Small intestine (tissue), 7 donors: ENCODE measurements around the gene UQCR11. TPM values are rescaled to one million over a fixed set of nuclear protein-coding genes. Genes with fewer than 3 reads are reported as not detected.
A peak's percentile ranks its signal among the peaks of the same experiment; 100 is the strongest.

Experiments
- DNase-seq, 2 donors: peaks; one replicate each; pipeline versions ENCODE4 v3.0.0 to v3.0.0-alpha.2; 2013
- FAIRE-seq: peaks from 2 replicates; lab custom pipeline; 2012; peaks lifted over from hg19 to GRCh38; lab: Jason Lieb, UNC
- H3K27ac ChIP-seq, 3 donors: one replicate each; pipeline ENCODE4 v1.5.1; 2013; ENCODE audit warnings: low read length in 2 of 3, mild to moderate bottlenecking in 2 of 3, control low read depth in 1 of 3, inconsistent platforms in 1 of 3, low read depth in 1 of 3, moderate library complexity in 1 of 3
- H3K27me3 ChIP-seq, 3 donors: one replicate each; pipeline ENCODE4 v1.6.1; 2013; ENCODE audit warnings: low read length in 3 of 3, inconsistent platforms in 1 of 3; ENCODE audit not compliant: control insufficient read depth in 3 of 3, insufficient read depth in 3 of 3
- H3K36me3 ChIP-seq, 3 donors: one replicate each; pipeline ENCODE4 v1.6.1; 2013; ENCODE audit warnings: low read length in 3 of 3, inconsistent platforms in 1 of 3, low read depth in 1 of 3, mild to moderate bottlenecking in 1 of 3, moderate library complexity in 1 of 3; ENCODE audit not compliant: control insufficient read depth in 3 of 3, insufficient read depth in 2 of 3
- H3K4me1 ChIP-seq, 3 donors: one replicate each; pipeline ENCODE4 v1.6.1; 2013; ENCODE audit warnings: low read length in 2 of 3, inconsistent platforms in 1 of 3, low read depth in 1 of 3, mild to moderate bottlenecking in 1 of 3, moderate library complexity in 1 of 3; ENCODE audit not compliant: control insufficient read depth in 3 of 3, insufficient read depth in 2 of 3
- H3K4me3 ChIP-seq, 3 donors: one replicate each; pipeline ENCODE4 v1.5.1; 2013; ENCODE audit warnings: low read length in 3 of 3, control low read depth in 1 of 3, inconsistent platforms in 1 of 3, low read depth in 1 of 3, mild to moderate bottlenecking in 1 of 3, moderate library complexity in 1 of 3
- H3K9me3 ChIP-seq, 2 donors: one replicate each; pipeline ENCODE4 v1.6.1; 2013; ENCODE audit warnings: low read depth in 1 of 2, low read length in 1 of 2; ENCODE audit not compliant: control insufficient read depth in 2 of 2, insufficient read depth in 1 of 2
- WGBS, 3 donors: extraction: QIAGEN DNeasy Blood & Tissue Kit; methylation state at CpG; one replicate each; pipeline ENCODE4 v1.1.7; 2013; 5-methylcytosine and 5-hydroxymethylcytosine counted together
- polyA plus RNA-seq, 4 donors: library from polyadenylated mRNA; stranded (reverse) in 3 of 4; unstranded in 1 of 4; fragments of 200-250 nt in 3 of 4; fragments of 120-200 nt in 1 of 4; gene quantifications; one replicate each; pipeline versions ENCODE4 v1.2.1 to v1.2.3, GENCODE V29; 2013
- donor health status: healthy with polysubstance abuse.
- donor health status: control.
- donor health status: control.
- donor health status: Bipolar disorder and iron deficiency.
- donor health status: healthy.

UQCR11 gene
- polyA plus RNA-seq, 4 donors, result 115 to 283 (median 212) TPM

GRCh38 chr19:1632462-1633268, 27.4 kb upstream of the UQCR11 start:
- Histone ChIP-seq H3K27me3 (no peaks in the 10 kb centered on the region), H3K36me3 (peaks cover 0 to 81% (median 0%) of the 10 kb centered on the region in 3 donors), H3K4me1 (peaks cover 2 to 23% (median 3%) of the 10 kb centered on the region in 3 donors), H3K4me3 (no peak overlapping the region), H3K9me3 (peaks cover 0 to 10% of the 10 kb centered on the region in 2 donors), H3K27ac (peak overlapping the region; percentile 66 to 88 (median 84))
- peak; percentile 93 to 95 for DNase-seq
- FAIRE-seq, result no peak
- WGBS, 3 donors, result 44 to 73% (median 48%) methylated on average over 15 to 26 of the region's 26 CpGs

GRCh38 chr19:1631557-1632100, 26.4 kb upstream of the UQCR11 start:
- Histone ChIP-seq H3K4me1 (peaks cover 2 to 23% (median 3%) of the 10 kb centered on the region in 3 donors), H3K36me3 (peaks cover 0 to 81% (median 0%) of the 10 kb centered on the region in 3 donors), H3K9me3 (peaks cover 0 to 10% of the 10 kb centered on the region in 2 donors), H3K27ac (no peak overlapping the region), H3K27me3 (no peaks in the 10 kb centered on the region), H3K4me3 (no peak overlapping the region)
- no peak for DNase-seq
- WGBS, 3 donors, result 93 to 94% (median 93%) methylated on average over 30 to 31 of the region's 31 CpGs
- no peak for FAIRE-seq

GRCh38 chr19:1630811-1631210, 25.5 kb upstream of the UQCR11 start:
- peaks cover 0 to 10% of the 10 kb centered on the region in 2 donors for H3K9me3 ChIP-seq
- no peaks in the 10 kb centered on the region for H3K27me3 ChIP-seq
- H3K27ac ChIP-seq, result no peak overlapping the region
- DNase-seq (no peak), FAIRE-seq (no peak)
- peaks cover 2 to 23% (median 3%) of the 10 kb centered on the region in 3 donors for H3K4me1 ChIP-seq
- no peak overlapping the region for H3K4me3 ChIP-seq
- H3K36me3 ChIP-seq, result peaks cover 0 to 81% (median 0%) of the 10 kb centered on the region in 3 donors
- whole genome bisulfite sequencing, 3 donors, result 91 to 95% (median 92%) methylated on average over 13 to 17 of the region's 17 CpGs

DNA sequence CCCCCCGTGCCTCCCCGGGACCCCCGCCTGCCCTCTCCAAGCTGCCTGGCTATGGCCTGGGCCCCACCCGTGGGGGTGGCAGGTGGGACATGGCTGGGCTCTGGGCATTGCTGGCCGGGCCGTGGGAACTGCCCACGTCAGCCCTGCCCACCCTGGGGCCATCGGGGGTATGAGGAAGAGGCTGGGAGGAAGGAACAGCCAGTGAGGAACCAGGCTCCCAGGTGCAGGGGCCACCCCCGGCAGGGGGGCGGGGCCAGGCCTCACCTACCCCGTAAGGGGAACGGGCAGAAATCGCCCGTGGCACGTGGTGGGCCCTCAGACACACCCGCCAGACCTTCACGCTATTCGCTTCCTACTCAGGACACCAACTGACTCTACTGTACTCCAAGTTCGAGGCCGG, 24.8 kb upstream of the UQCR11 start:
- 84 to 93% (median 90%) methylated on average over 20 of the region's 20 CpGs for WGBS, 3 donors
- FAIRE-seq, result no peak
- no peak for DNase-seq
- Histone ChIP-seq H3K27ac (no peak overlapping the region), H3K36me3 (peaks cover 0 to 81% (median 0%) of the 10 kb centered on the region in 3 donors), H3K4me1 (peaks cover 2 to 23% (median 3%) of the 10 kb centered on the region in 3 donors), H3K27me3 (no peaks in the 10 kb centered on the region), H3K9me3 (peaks cover 0 to 5% of the 10 kb centered on the region in 2 donors), H3K4me3 (no peak overlapping the region)

DNA sequence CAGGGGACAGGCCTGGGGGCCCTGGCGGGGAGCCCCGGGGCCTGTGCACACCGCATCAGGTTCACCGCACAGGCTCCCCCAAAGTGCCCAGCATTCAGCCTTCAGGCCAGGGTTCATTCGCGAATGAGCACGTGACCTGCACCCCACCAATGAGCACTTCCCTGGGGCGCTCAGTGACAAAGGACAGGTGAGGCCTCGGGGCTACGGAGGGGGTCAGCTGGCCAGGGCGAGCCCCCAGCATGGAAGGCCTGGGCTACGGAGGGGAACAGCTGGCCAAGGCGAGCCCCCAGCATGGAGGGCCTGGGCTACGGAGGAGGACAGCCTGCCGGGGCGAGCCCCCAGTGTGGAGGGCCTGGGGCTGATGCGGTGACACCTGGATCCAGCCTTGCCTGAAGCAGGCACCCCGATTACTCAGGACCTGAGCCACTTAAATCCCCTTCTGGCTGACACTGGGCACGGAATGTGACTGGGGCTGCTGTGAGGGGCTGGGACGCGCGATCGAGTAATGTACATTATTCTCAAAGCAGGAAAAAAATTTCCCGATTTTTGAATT, 24.1 kb upstream of the UQCR11 start:
- H3K4me1 ChIP-seq, result peaks cover 2 to 21% (median 3%) of the 10 kb centered on the region in 3 donors
- DNase-seq (no peak), FAIRE-seq (no peak)
- 96 to 99% (median 97%) methylated on average over 23 to 24 of the region's 24 CpGs for WGBS, 3 donors
- H3K27me3 ChIP-seq, result no peaks in the 10 kb centered on the region
- no peak overlapping the region for H3K4me3 ChIP-seq
- H3K9me3 ChIP-seq, result no peaks in the 10 kb centered on the region
- no peak overlapping the region for H3K27ac ChIP-seq
- peaks cover 0 to 81% (median 0%) of the 10 kb centered on the region in 3 donors for H3K36me3 ChIP-seq

- 94 to 96% (median 95%) methylated on average over 17 of the region's 17 CpGs for WGBS, 3 donors
- no peak for DNase-seq
- Histone ChIP-seq H3K4me1 (peaks cover 0 to 3% (median 0%) of the 10 kb centered on the region in 3 donors), H3K27me3 (no peaks in the 10 kb centered on the region), H3K4me3 (no peak overlapping the region), H3K9me3 (no peaks in the 10 kb centered on the region), H3K27ac (no peak overlapping the region), H3K36me3 (peaks cover 0 to 86% (median 2%) of the 10 kb centered on the region in 3 donors)
- FAIRE-seq, result no peak
Observed at GRCh38 chr19:1627194-1627593, 21.9 kb upstream of the UQCR11 start.

GRCh38 chr19:1626417-1627010, 21.3 kb upstream of the UQCR11 start:
- H3K4me1 ChIP-seq, result no peaks in the 10 kb centered on the region
- H3K27me3 ChIP-seq, result no peaks in the 10 kb centered on the region
- WGBS, 3 donors, result 92 to 93% (median 92%) methylated on average over 28 to 32 of the region's 32 CpGs
- DNase-seq, result no peak
- FAIRE-seq, result no peak
- no peak overlapping the region for H3K27ac ChIP-seq
- peaks cover 2 to 86% (median 3%) of the 10 kb centered on the region in 3 donors for H3K36me3 ChIP-seq
- no peak overlapping the region for H3K4me3 ChIP-seq
- no peaks in the 10 kb centered on the region for H3K9me3 ChIP-seq

DNA sequence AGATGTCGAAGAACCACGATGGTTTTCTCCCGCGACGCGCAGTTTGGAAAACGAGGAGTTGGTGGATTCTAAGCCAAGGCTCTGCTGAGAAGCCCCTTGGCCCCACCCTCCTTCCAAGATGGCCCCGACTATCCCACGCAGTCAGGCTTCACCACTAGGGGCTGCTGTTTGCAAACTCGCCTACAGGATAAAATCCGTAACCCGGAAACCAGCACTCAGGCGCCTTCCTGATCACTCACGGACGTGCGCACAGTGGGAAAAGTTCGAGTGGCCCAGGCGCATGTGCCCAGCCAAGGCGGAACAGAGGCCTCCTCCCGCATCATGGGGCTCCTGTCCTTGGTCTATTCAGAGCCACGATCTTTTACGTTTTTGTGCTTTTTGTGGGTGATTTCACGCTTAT, 19.2 kb upstream of the UQCR11 start:
- no peaks in the 10 kb centered on the region for H3K4me1 ChIP-seq
- no peaks in the 10 kb centered on the region for H3K27me3 ChIP-seq
- H3K9me3 ChIP-seq, result no peaks in the 10 kb centered on the region
- no peak overlapping the region for H3K27ac ChIP-seq
- peaks cover 3 to 86% (median 12%) of the 10 kb centered on the region in 3 donors for H3K36me3 ChIP-seq
- no peak overlapping the region for H3K4me3 ChIP-seq
- 73 to 88% (median 79%) methylated on average over 23 of the region's 23 CpGs for WGBS, 3 donors
- FAIRE-seq (no peak), DNase-seq (peak; percentile 18 to 39)
